ENCODE results near the gene COL4A2.
"Not testable (repeated sequence)": the region's sequence is repeated elsewhere in the genome, so short reads cannot be mapped to it uniquely, and the experiment has no call there.

The COL4A2 gene

DNA sequence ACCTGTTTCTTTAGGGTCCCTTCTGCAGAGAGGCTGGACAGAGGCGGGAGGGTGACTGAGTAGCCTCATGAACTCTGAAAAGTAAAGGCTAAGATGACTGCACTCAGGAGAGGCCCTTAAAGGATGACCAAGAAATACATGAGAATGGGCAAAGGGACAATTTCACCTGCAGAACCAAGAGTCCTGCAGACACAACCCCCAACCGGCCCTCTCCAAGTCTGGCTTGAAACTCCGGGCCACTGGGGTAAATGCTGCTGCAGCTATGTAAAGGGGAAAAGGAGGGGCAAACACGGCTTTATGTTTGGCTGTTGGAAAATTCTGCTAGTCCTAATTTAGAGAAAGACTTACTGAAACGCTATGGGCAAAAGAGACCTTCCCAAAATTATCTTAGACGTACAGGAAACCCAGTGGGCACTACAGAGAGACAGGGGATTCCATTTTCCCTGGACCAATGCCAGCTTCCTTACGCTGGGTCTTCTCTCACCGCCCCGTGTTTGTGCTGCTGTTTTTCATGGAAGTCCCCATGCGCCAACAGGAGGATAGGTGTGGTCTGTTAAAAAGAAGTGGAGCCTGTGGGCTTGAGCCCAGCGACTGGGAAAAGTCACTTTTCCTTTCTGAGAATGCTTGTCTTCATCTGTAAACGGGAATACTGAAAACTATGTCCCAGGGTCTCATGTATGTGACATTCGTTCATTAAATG lies 10.6 kb downstream of the COL4A2 start:
- TF ChIP-seq FOXM1 (IDR thresholded peaks at IDR 0.05; ENCODE audit: borderline replicate concordance) (no peak), ELF4 (IDR thresholded peaks at IDR 0.05) (no peak), FOXA1 (IDR thresholded peaks at IDR 0.05) (no peak), SUZ12 (IDR thresholded peaks at IDR 0.05) (no peak), HDGF (IDR thresholded peaks at IDR 0.05; ENCODE audit: borderline replicate concordance) (no peak), NFRKB (IDR thresholded peaks at IDR 0.05) (no peak), FOXK2 (IDR thresholded peaks at IDR 0.05) (no peak), TARDBP (IDR thresholded peaks at IDR 0.05) (no peak), CTBP1 (IDR thresholded peaks at IDR 0.05; ENCODE audit: borderline replicate concordance) (no peak), ZNF384 (IDR thresholded peaks at IDR 0.05) (no peak), ARNT (IDR thresholded peaks at IDR 0.05) (no peak), SP1 (IDR thresholded peaks at IDR 0.05) (no peak), L3MBTL2 (conservative IDR thresholded peaks at IDR 0.05) (no peak), LEF1 (IDR thresholded peaks at IDR 0.05; ENCODE audit: borderline replicate concordance) (no peak), BHLHE40 (IDR thresholded peaks at IDR 0.05; ENCODE audit: borderline replicate concordance) (no peak)
- TF ChIP-seq, protein P1, sequence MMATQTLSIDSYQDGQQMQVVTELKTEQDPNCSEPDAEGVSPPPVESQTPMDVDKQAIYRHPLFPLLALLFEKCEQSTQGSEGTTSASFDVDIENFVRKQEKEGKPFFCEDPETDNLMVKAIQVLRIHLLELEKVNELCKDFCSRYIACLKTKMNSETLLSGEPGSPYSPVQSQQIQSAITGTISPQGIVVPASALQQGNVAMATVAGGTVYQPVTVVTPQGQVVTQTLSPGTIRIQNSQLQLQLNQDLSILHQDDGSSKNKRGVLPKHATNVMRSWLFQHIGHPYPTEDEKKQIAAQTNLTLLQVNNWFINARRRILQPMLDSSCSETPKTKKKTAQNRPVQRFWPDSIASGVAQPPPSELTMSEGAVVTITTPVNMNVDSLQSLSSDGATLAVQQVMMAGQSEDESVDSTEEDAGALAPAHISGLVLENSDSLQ (IDR thresholded peaks at IDR 0.05): no peak
- ChIA-PET CTCF (no interaction called here), POLR2A (no interaction called here)
- DNase-seq (ENCODE audit: extremely low spot score): no peak

DNA sequence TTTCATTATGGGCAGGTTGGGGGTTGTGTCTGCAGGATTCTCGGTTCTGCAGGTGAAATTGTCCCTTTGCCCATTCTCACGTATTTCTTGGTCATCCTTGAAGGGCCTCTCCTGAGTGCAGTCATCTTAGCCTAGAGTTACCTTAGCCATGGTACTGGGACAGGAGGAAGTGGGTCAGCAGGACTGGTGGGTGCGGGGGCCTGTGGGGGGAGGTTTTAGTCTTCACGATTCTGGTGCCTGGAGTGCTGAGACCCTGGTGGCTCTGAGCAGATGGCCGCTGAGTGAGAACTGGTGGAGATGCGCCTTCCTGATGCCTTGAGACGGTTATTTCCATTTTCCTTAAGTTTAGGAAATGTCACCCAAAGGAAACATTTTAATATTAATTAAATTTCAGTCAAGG lies 11.8 kb downstream of the COL4A2 start:
- DNase-seq (ENCODE audit: extremely low spot score): no peak
- ChIA-PET CTCF (no interaction called here), POLR2A (no interaction called here)
- TF ChIP-seq LEF1 (IDR thresholded peaks at IDR 0.05; ENCODE audit: borderline replicate concordance) (no peak), FOXA1 (IDR thresholded peaks at IDR 0.05) (no peak), ELF4 (IDR thresholded peaks at IDR 0.05) (no peak), BHLHE40 (IDR thresholded peaks at IDR 0.05; ENCODE audit: borderline replicate concordance) (no peak), NFRKB (IDR thresholded peaks at IDR 0.05) (no peak), ARNT (IDR thresholded peaks at IDR 0.05) (no peak)
- TF ChIP-seq, protein P1 (IDR thresholded peaks at IDR 0.05): no peak

DNA sequence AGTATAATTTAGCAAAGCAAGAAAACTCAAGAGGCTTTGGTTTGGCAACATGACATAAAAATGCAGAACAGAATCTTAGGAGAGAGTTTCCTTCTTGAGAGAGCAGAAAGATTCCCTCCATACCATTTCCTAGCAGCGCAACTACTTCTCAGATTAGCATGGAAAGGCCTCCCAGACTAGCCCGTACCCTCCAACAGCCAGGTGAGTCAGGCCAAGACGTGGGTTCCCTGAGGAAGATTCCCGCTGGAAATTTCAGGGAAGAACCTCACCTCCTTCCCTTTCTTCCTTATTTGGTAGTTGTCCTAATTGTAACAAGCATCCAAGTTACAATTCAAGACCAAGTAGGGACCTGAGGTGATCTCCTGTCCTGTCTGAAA lies 12.3 kb downstream of the COL4A2 start:
- ChIA-PET CTCF (no interaction called here), POLR2A (no interaction called here)
- DNase-seq (ENCODE audit: extremely low spot score): no peak
- TF ChIP-seq FOXM1 (IDR thresholded peaks at IDR 0.05; ENCODE audit: borderline replicate concordance): no peak
- TF ChIP-seq ZNF384 (IDR thresholded peaks at IDR 0.05): no peak
- no peak for TF ChIP-seq NFRKB (IDR thresholded peaks at IDR 0.05)
- TF ChIP-seq FOXA1 (IDR thresholded peaks at IDR 0.05): no peak
- TF ChIP-seq SP1 (IDR thresholded peaks at IDR 0.05): no peak

DNA sequence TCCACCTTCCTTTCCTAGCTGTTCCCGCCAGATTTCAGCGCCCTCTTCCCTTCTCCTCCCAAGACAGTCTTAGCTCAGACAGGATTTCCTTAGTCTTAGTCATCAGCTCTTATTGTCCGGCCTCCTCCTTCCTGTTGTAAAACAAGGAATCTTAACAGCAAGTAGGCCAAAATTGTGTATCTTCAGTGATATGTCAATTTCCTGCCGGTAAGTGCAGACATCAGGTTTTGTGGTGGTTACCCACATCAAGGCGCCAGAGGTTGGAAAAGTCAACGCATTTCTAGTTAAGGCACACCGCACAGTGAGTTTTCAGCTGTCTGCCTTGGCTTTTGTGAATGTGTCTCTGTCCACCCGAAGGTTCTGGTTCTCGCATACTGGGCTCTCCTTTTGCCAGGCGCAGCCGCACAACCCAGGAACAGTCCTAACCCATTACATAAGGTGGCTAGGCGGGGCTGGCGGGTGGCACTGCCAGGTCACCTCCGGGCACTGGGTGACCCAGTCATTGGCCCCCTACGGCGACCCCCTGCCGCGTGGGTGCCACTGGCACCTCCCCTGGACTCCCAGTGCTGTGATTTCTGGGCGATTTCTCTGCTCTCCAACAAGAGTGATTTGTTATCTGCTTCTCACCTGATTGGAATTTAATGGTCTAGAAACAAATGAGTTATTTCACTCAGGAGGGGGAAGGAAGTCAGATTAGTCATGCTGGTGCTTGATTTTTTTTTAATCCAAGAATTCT lies 12.9 kb downstream of the COL4A2 start:
- CTCF ChIA-PET: no interaction called here
- POLR2A ChIA-PET: no interaction called here
- DNase-seq (ENCODE audit: extremely low spot score): no peak
- TF ChIP-seq LEF1 (IDR thresholded peaks at IDR 0.05; ENCODE audit: borderline replicate concordance): no peak
- TF ChIP-seq, protein P1 (IDR thresholded peaks at IDR 0.05): no peak
- no peak for TF ChIP-seq ELF4 (IDR thresholded peaks at IDR 0.05)
- no peak for TF ChIP-seq FOXK2 (IDR thresholded peaks at IDR 0.05)
- no peak for TF ChIP-seq NFRKB (IDR thresholded peaks at IDR 0.05)
- TF ChIP-seq L3MBTL2 (conservative IDR thresholded peaks at IDR 0.05): no peak
- no peak for TF ChIP-seq BHLHE40 (IDR thresholded peaks at IDR 0.05; ENCODE audit: borderline replicate concordance)
- no peak for TF ChIP-seq HDGF (IDR thresholded peaks at IDR 0.05; ENCODE audit: borderline replicate concordance)
- no peak for TF ChIP-seq SUZ12 (IDR thresholded peaks at IDR 0.05)
- TF ChIP-seq TARDBP (IDR thresholded peaks at IDR 0.05): no peak
- TF ChIP-seq SP1 (IDR thresholded peaks at IDR 0.05): no peak
- no peak for TF ChIP-seq ARNT (IDR thresholded peaks at IDR 0.05)
- no peak for TF ChIP-seq CTBP1 (IDR thresholded peaks at IDR 0.05; ENCODE audit: borderline replicate concordance)
- TF ChIP-seq FOXA1 (IDR thresholded peaks at IDR 0.05): no peak
- TF ChIP-seq FOXM1 (IDR thresholded peaks at IDR 0.05; ENCODE audit: borderline replicate concordance): no peak
- TF ChIP-seq ZNF384 (IDR thresholded peaks at IDR 0.05): no peak

DNA sequence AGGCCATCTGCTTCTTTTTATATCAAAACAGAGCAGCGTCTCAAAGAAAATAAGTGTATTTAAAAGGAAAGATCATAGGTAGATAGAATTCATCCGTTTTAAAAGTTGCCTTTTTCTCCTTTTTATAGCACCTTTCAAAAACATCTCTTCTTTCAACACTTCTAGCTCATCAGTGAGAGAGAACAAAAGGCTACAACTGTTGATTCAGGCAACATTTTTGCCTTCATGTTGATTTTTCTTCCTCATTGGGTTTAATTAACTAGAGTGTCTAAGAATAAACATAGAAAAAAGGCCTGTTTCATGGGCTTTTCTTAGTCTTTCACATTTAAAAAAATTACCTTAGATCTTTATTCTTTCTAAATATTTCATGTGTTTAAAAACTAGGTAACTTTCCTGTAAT lies 13.6 kb downstream of the COL4A2 start:
- DNase-seq (ENCODE audit: extremely low spot score): no peak
- ChIA-PET POLR2A (no interaction called here), CTCF (no interaction called here)
- TF ChIP-seq L3MBTL2 (conservative IDR thresholded peaks at IDR 0.05): no peak
- TF ChIP-seq, protein P1 (IDR thresholded peaks at IDR 0.05): no peak
- TF ChIP-seq ARNT (IDR thresholded peaks at IDR 0.05): no peak
- no peak for TF ChIP-seq CTBP1 (IDR thresholded peaks at IDR 0.05; ENCODE audit: borderline replicate concordance)
- no peak for TF ChIP-seq TARDBP (IDR thresholded peaks at IDR 0.05)
- no peak for TF ChIP-seq NFRKB (IDR thresholded peaks at IDR 0.05)
- no peak for TF ChIP-seq ELF4 (IDR thresholded peaks at IDR 0.05)
- no peak for TF ChIP-seq SUZ12 (IDR thresholded peaks at IDR 0.05)
- TF ChIP-seq FOXK2 (IDR thresholded peaks at IDR 0.05): no peak
- TF ChIP-seq SP1 (IDR thresholded peaks at IDR 0.05): no peak
- TF ChIP-seq LEF1 (IDR thresholded peaks at IDR 0.05; ENCODE audit: borderline replicate concordance): no peak
- TF ChIP-seq HDGF (IDR thresholded peaks at IDR 0.05; ENCODE audit: borderline replicate concordance): no peak
- TF ChIP-seq FOXA1 (IDR thresholded peaks at IDR 0.05): no peak
- TF ChIP-seq FOXM1 (IDR thresholded peaks at IDR 0.05; ENCODE audit: borderline replicate concordance): no peak
- TF ChIP-seq BHLHE40 (IDR thresholded peaks at IDR 0.05; ENCODE audit: borderline replicate concordance): no peak

DNA sequence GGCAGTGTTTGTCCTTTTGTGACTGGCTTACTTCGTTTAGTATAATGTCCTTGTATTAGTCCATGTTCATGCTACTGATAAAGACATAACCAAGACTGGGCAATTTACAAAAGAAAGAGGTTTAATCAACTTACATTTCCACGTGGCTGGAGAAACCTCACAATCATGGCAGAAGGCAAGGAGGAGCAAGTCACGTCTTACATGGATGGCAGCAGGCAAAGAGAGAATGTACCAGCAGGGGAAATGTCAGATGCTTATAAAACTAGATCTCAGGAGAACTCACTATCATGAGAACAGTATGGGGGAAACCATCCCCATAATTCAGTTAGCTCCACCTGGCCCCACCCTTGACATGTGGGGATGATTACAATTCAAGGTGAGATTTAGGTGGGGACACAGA lies 14.5 kb downstream of the COL4A2 start:
- POLR2A ChIA-PET; DNase-seq (ENCODE audit: extremely low spot score); CTCF ChIA-PET: not testable (repeated sequence)
